Adrenal gland (tissue), 12 donors: ENCODE measurements around the gene LIPG. TPM values are rescaled to one million over a fixed set of nuclear protein-coding genes. Genes with fewer than 3 reads are reported as not detected.
A peak's percentile ranks its signal among the peaks of the same experiment; 100 is the strongest.

Source experiments
- DNase-seq, 7 donors: peaks; one replicate each; pipeline ENCODE4 v3.0.0-alpha.2; 2019 to 2020
- H3K27ac ChIP-seq, 5 donors: fragments of 200-600 bp; sonication (generic) in 4 of 5; 1 replicate in 3 of 5; 2 replicates in 2 of 5; pipeline versions ENCODE4 v1.5.1 to v1.8.0; 2016 to 2020; ENCODE audit warnings: mild to moderate bottlenecking in 1 of 5
- H3K27me3 ChIP-seq: fragments of 200-600 bp; 2 replicates; pipeline ENCODE4 v1.8.0; 2021
- H3K36me3 ChIP-seq, 2 donors: fragments of 200-600 bp; replicated peaks in 1 of 2; 1 replicate in 1 of 2; 2 replicates in 1 of 2; pipeline versions ENCODE4 v1.5.1 to v1.8.0; 2018 to 2022
- H3K4me1 ChIP-seq, 2 donors: fragments of 200-600 bp; replicated peaks in 1 of 2; 1 replicate in 1 of 2; 2 replicates in 1 of 2; pipeline versions ENCODE4 v1.5.1 to v1.8.0; 2018 to 2021
- H3K4me3 ChIP-seq, 4 donors: fragments of 200-600 bp; sonication (generic) in 3 of 4; one replicate each; pipeline ENCODE4 v1.5.1; 2016 to 2018
- H3K9me3 ChIP-seq, 3 donors: fragments of 200-600 bp; sonication (generic) in 1 of 3; replicated peaks in 1 of 3; 1 replicate in 2 of 3; 2 replicates in 1 of 3; pipeline versions ENCODE4 v1.5.1 to v1.8.0; 2016 to 2021
- CTCF ChIP-seq, 6 experiments: fragments of 450-650 bp in 4 of 6; fragments of 200-600 bp in 2 of 6; sonication (generic) in 1 of 6; IDR thresholded peaks; 1 replicate in 5 of 6; 2 replicates in 1 of 6; pipeline versions ENCODE4 v1.5.1 to v1.8.0; 2016 to 2021; ENCODE audit warnings: antibody characterized with exemption in 6 of 6, mild to moderate bottlenecking in 2 of 6, moderate library complexity in 1 of 6
- POLR2A ChIP-seq, 2 donors: fragments of 450-650 bp; IDR thresholded peaks; one replicate each; pipeline ENCODE4 v1.6.1; 2017; ENCODE audit warnings: antibody characterized with exemption in 2 of 2, mild to moderate bottlenecking in 2 of 2, moderate library complexity in 1 of 2
- WGBS, 4 donors: extraction: QIAGEN DNeasy Blood & Tissue Kit in 2 of 4; methylation state at CpG; one replicate each; pipeline versions ENCODE4 v1.1.5 to v1.1.7; 2013 to 2017; 5-methylcytosine and 5-hydroxymethylcytosine counted together
- intact Hi-C, 2 donors: fragments of 100-400 bp; cut with DNase I; formaldehyde crosslinking; loops; one replicate each; pipeline versions ENCODE4 v1.14.1 to v1.15.0; 2022 to 2023
- polyA plus RNA-seq, 3 donors: library from polyadenylated mRNA; stranded (reverse); fragments of 200-250 nt in 2 of 3; fragments of 350-450 nt in 1 of 3; fragmentation: Illumina TruSeq in 1 of 3; extraction: RNeasy Lipid Tissue Mini Kit (QIAGEN cat#74804) in 1 of 3; gene quantifications; one replicate each; pipeline ENCODE4 v1.2.3, GENCODE V29; 2013 to 2014
- total RNA-seq, 9 donors: library from RNA; depleted of rRNA in 4 of 9; stranded (reverse); fragments of >200 nt in 4 of 9; fragments of 120-200 nt in 1 of 9; fragmentation: NEBNext Ultra II Directional in 1 of 9; extraction: Animal tissue kit (Norgen Biotek cat#: 25700) in 1 of 9; gene quantifications; one replicate each; pipeline versions ENCODE4 v1.1.0 to v1.2.4, GENCODE V29; 2013 to 2023
- donor health status: healthy with polysubstance abuse.
- donor health status: Bipolar disorder and iron deficiency.
- donor health status: DM: yes; HTN: yes; CAD: no.
- donor health status: DM: no; HTN: no; CAD: no.
- donor health status: DM: no; HTN: no; CAD: no.
- donor health status: DM: yes; HTN: yes; CAD: no.

Gene LIPG
- total and polyA plus RNA-seq, 12 donors: 0.16 to 2.8 (median 0.44) TPM; not detected in 1

GRCh38 chr18:49631146-49631866 is 69.4 kb downstream of the LIPG start:
- TF ChIP-seq CTCF (IDR thresholded peaks at IDR 0.05) (no peak), POLR2A (IDR thresholded peaks at IDR 0.05) (no peak)
- WGBS, 4 donors: 64 to 70% (median 68%) methylated on average over 12 of the region's 12 CpGs
- Histone ChIP-seq H3K27me3 (no peaks in the 10 kb centered on the region), H3K27ac (no peak overlapping the region), H3K4me1 (no peaks in the 10 kb centered on the region), H3K4me3 (no peak overlapping the region), H3K36me3 (no peaks in the 10 kb centered on the region), H3K9me3 (no peaks in the 10 kb centered on the region)
- intact Hi-C loops: no loop called here
- peak in 1 of 7 donors; percentile 8 for DNase-seq

GRCh38 chr18:49632588-49632987 is 70.7 kb downstream of the LIPG start:
- 56 to 72% (median 59%) methylated on average over 10 of the region's 10 CpGs for WGBS, 4 donors
- intact Hi-C loops: no loop called here

GRCh38 chr18:49638209-49638785 is 76.4 kb downstream of the LIPG start:
- Histone ChIP-seq H3K4me1 (no peaks in the 10 kb centered on the region), H3K27ac (no peak overlapping the region), H3K27me3 (no peaks in the 10 kb centered on the region), H3K36me3 (no peaks in the 10 kb centered on the region), H3K9me3 (no peaks in the 10 kb centered on the region), H3K4me3 (no peak overlapping the region)
- 45 to 67% (median 57%) methylated on average over 3 to 4 of the region's 4 CpGs for WGBS, 4 donors
- intact Hi-C loops: no loop called here
- DNase-seq: no peak
- TF ChIP-seq POLR2A (IDR thresholded peaks at IDR 0.05) (no peak), CTCF (IDR thresholded peaks at IDR 0.05) (no peak)

More at GRCh38 chr18:49632588-49632987, 70.7 kb downstream of the LIPG start:
- Histone ChIP-seq H3K9me3 (no peaks in the 10 kb centered on the region), H3K36me3 (no peaks in the 10 kb centered on the region), H3K27me3 (no peaks in the 10 kb centered on the region), H3K4me3 (no peak overlapping the region), H3K4me1 (no peaks in the 10 kb centered on the region), H3K27ac (no peak overlapping the region)
- no peak for TF ChIP-seq POLR2A (IDR thresholded peaks at IDR 0.05)
- TF ChIP-seq CTCF (IDR thresholded peaks at IDR 0.05): no peak
- no peak for DNase-seq

GRCh38 chr18:49638891-49639557 is 77.2 kb downstream of the LIPG start:
- no peaks in the 10 kb centered on the region for H3K27me3 ChIP-seq
- H3K9me3 ChIP-seq: no peaks in the 10 kb centered on the region
- no peak overlapping the region for H3K27ac ChIP-seq
- DNase-seq: no peak
- TF ChIP-seq POLR2A (IDR thresholded peaks at IDR 0.05) (no peak), CTCF (IDR thresholded peaks at IDR 0.05) (no peak)
- H3K4me1 ChIP-seq: no peaks in the 10 kb centered on the region
- no peak overlapping the region for H3K4me3 ChIP-seq
- no peaks in the 10 kb centered on the region for H3K36me3 ChIP-seq
- intact Hi-C loops: no loop called here
- 80 to 91% (median 86%) methylated on average over 8 of the region's 8 CpGs for WGBS, 4 donors
